Karpas-422 (cell line): ENCODE measurements around the gene ATXN1. TPM values are rescaled to one million over a fixed set of nuclear protein-coding genes. Genes with fewer than 3 reads are reported as not detected.

ENCODE experiments used
- DNase-seq: peaks from one replicate; pipeline ENCODE4 v3.0.0-alpha.2; 2015
- H2AFZ ChIP-seq: fragments of 200-600 bp; sonication (generic); 2 replicates; pipeline ENCODE4 v1.6.1; 2014; ENCODE audit warnings: antibody characterized with exemption, low read length, mixed read lengths
- H3K27ac ChIP-seq: fragments of 200-600 bp; sonication (generic); 2 replicates; pipeline ENCODE4 v1.5.1; 2014; ENCODE audit warnings: mild to moderate bottlenecking, low read length, moderate library complexity
- H3K27me3 ChIP-seq: fragments of 200-600 bp; sonication (generic); 2 replicates; pipeline ENCODE4 v1.6.1; 2014; ENCODE audit warnings: low read length, mixed read lengths
- H3K36me3 ChIP-seq: fragments of 200-600 bp; sonication (generic); 2 replicates; pipeline ENCODE4 v1.6.1; 2014; ENCODE audit warnings: low read length, mixed read lengths; ENCODE audit not compliant: insufficient read depth
- H3K4me1 ChIP-seq: fragments of 200-600 bp; sonication (generic); 2 replicates; pipeline ENCODE4 v1.6.1; 2014; ENCODE audit warnings: mild to moderate bottlenecking, low read length, mixed read lengths
- H3K4me2 ChIP-seq: fragments of 200-600 bp; sonication (generic); 2 replicates; pipeline ENCODE4 v1.6.1; 2014; ENCODE audit warnings: low read length, low read depth, mild to moderate bottlenecking; ENCODE audit not compliant: poor library complexity, severe bottlenecking
- H3K4me3 ChIP-seq: fragments of 200-600 bp; sonication (generic); 2 replicates; pipeline ENCODE4 v1.5.1; 2014; ENCODE audit warnings: mild to moderate bottlenecking, antibody characterized with exemption, low read length, mixed read lengths
- H3K79me2 ChIP-seq: fragments of 200-600 bp; sonication (generic); 2 replicates; pipeline ENCODE4 v1.6.1; 2014; ENCODE audit warnings: mild to moderate bottlenecking, low read length, mixed read lengths
- H3K9ac ChIP-seq: fragments of 200-600 bp; sonication (generic); 2 replicates; pipeline ENCODE4 v1.6.0; 2014; ENCODE audit warnings: low read length
- H3K9me2 ChIP-seq: fragments of 200-600 bp; sonication (generic), shearing (Covaris generic); replicated peaks from 2 replicates; pipeline ENCODE4 v1.6.0; 2014; ENCODE audit warnings: mild to moderate bottlenecking, low read length, moderate library complexity; ENCODE audit not compliant: insufficient read depth
- H3K9me3 ChIP-seq: fragments of 300-700, 200-600 bp; sonication (generic); 2 replicates; pipeline ENCODE4 v1.6.1; 2014; ENCODE audit warnings: low read length, mixed read lengths
- H4K20me1 ChIP-seq: fragments of 200-600 bp; sonication (generic); 2 replicates; pipeline ENCODE4 v1.6.1; 2014; ENCODE audit warnings: mild to moderate bottlenecking, antibody characterized with exemption, low read length, low read depth; ENCODE audit not compliant: insufficient read depth
- total RNA-seq: library from RNA; depleted of rRNA; stranded (reverse); fragments of >200 nt; shearing (Covaris generic); gene quantifications from 2 replicates; pipeline ENCODE4 v1.2.3, GENCODE V29; 2014; ENCODE audit warnings: low replicate concordance

The ATXN1 gene
- total RNA-seq, 1 experiment from 2014 or later: 0.37 TPM

GRCh38 chr6:16437984-16438383 is 323.3 kb downstream of the ATXN1 start:
- Histone ChIP-seq H3K79me2 (no peaks in the 10 kb centered on the region), H3K4me2 (no peak overlapping the region), H3K4me1 (peaks cover 8% of the 10 kb centered on the region), H3K4me3 (no peak overlapping the region), H3K36me3 (no peaks in the 10 kb centered on the region), H3K9me2 (no peaks in the 10 kb centered on the region), H3K9me3 (no peaks in the 10 kb centered on the region), H4K20me1 (no peaks in the 10 kb centered on the region), H3K27me3 (no peaks in the 10 kb centered on the region), H2AFZ (no peak overlapping the region), H3K27ac (no peak overlapping the region), H3K9ac (no peak overlapping the region)
- no peak for DNase-seq

DNA sequence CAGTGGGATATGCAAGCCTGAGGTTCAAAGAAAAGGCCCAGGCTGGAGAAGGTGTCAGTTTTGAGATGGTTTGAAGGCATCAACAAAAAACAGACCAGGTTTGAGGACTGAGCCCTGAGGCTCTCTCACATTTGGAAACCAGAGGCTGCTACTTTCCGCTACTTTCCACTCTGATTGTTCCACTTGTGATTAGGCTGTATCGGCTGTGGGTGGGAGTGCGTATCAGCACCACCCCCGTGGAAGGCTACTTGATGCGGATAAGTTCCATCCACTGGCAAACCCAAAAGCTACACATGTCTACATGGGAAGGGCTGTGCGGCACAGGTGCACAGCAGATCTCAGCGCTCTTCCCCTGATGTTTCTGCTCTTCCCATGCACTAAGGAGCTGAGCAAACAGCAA is 324.2 kb downstream of the ATXN1 start:
- H3K9me2 ChIP-seq: no peaks in the 10 kb centered on the region
- H3K9me3 ChIP-seq: no peaks in the 10 kb centered on the region
- H3K4me2 ChIP-seq: no peak overlapping the region
- DNase-seq: no peak
- no peaks in the 10 kb centered on the region for H3K79me2 ChIP-seq
- peaks cover 17% of the 10 kb centered on the region for H3K4me1 ChIP-seq
- H3K27me3 ChIP-seq: no peaks in the 10 kb centered on the region
- H3K9ac ChIP-seq: no peak overlapping the region
- no peaks in the 10 kb centered on the region for H4K20me1 ChIP-seq
- H3K36me3 ChIP-seq: no peaks in the 10 kb centered on the region
- no peak overlapping the region for H3K27ac ChIP-seq
- H2AFZ ChIP-seq: no peak overlapping the region
- H3K4me3 ChIP-seq: no peak overlapping the region

DNA sequence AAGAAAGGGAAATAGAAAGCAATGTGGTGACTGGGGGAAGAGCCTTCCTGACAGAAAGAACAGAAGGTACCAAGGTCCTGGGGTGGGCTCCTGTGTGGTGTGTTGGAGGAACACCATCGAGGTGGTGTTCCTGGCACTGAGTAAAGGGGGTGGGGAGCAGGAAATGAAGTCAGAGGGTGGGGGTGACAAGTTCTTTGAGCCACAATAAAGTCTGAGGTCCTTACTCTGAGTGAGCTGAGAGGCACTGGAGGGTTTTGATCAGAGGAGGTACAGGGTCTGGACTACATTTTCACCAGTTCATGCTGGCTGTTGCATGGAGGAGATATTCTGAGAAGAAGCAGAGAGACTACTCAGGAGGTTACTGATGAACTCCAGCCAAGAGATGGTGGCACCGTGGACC is 324.7 kb downstream of the ATXN1 start:
- H3K36me3 ChIP-seq: no peaks in the 10 kb centered on the region
- no peaks in the 10 kb centered on the region for H3K79me2 ChIP-seq
- H3K9me3 ChIP-seq: no peaks in the 10 kb centered on the region
- no peak overlapping the region for H3K4me3 ChIP-seq
- H3K4me1 ChIP-seq: peaks cover 22% of the 10 kb centered on the region
- H3K4me2 ChIP-seq: no peak overlapping the region
- H3K9me2 ChIP-seq: no peaks in the 10 kb centered on the region
- no peak for DNase-seq
- H2AFZ ChIP-seq: no peak overlapping the region
- no peak overlapping the region for H3K27ac ChIP-seq
- no peaks in the 10 kb centered on the region for H4K20me1 ChIP-seq
- H3K27me3 ChIP-seq: no peaks in the 10 kb centered on the region
- H3K9ac ChIP-seq: no peak overlapping the region

- DNase-seq: no peak
- Histone ChIP-seq H3K4me2 (no peak overlapping the region), H3K9ac (no peak overlapping the region), H4K20me1 (no peaks in the 10 kb centered on the region), H3K27ac (no peak overlapping the region), H3K4me3 (no peak overlapping the region), H3K79me2 (no peaks in the 10 kb centered on the region), H3K9me2 (no peaks in the 10 kb centered on the region), H3K9me3 (no peaks in the 10 kb centered on the region), H3K36me3 (no peaks in the 10 kb centered on the region), H3K27me3 (no peaks in the 10 kb centered on the region), H3K4me1 (peaks cover 31% of the 10 kb centered on the region), H2AFZ (no peak overlapping the region)
Measured at GRCh38 chr6:16434885-16435284, 326.4 kb downstream of the ATXN1 start.

- Histone ChIP-seq H3K9me2 (no peaks in the 10 kb centered on the region), H3K27ac (no peak overlapping the region), H3K4me2 (peak overlapping the region; percentile 63), H3K79me2 (no peaks in the 10 kb centered on the region), H3K36me3 (no peaks in the 10 kb centered on the region), H3K4me1 (peaks cover 31% of the 10 kb centered on the region), H2AFZ (0 out of 2 replicates have a peak overlapping the region, but pooled peaks have one; percentile 42), H4K20me1 (no peaks in the 10 kb centered on the region), H3K27me3 (no peaks in the 10 kb centered on the region), H3K9me3 (no peaks in the 10 kb centered on the region), H3K4me3 (no peak overlapping the region), H3K9ac (no peak overlapping the region)
- no peak for DNase-seq
Measured at GRCh38 chr6:16433338-16433890, 327.8 kb downstream of the ATXN1 start.

- H3K27me3 ChIP-seq: no peaks in the 10 kb centered on the region
- H3K36me3 ChIP-seq: no peaks in the 10 kb centered on the region
- H3K79me2 ChIP-seq: no peaks in the 10 kb centered on the region
- H3K4me3 ChIP-seq: peak overlapping the region; percentile 37
- peak overlapping the region; percentile 63 for H3K4me2 ChIP-seq
- peak; percentile 49 for DNase-seq
- H3K9me3 ChIP-seq: no peaks in the 10 kb centered on the region
- H3K9ac ChIP-seq: no peak overlapping the region; the same call in 1 of the 2 replicates
- H4K20me1 ChIP-seq: no peaks in the 10 kb centered on the region
- no peak overlapping the region for H2AFZ ChIP-seq
- H3K4me1 ChIP-seq: peaks cover 31% of the 10 kb centered on the region
- no peak overlapping the region for H3K27ac ChIP-seq
- no peaks in the 10 kb centered on the region for H3K9me2 ChIP-seq
Measured at GRCh38 chr6:16432075-16433032, 328.9 kb downstream of the ATXN1 start.

- DNase-seq: no peak
- H3K36me3 ChIP-seq: no peaks in the 10 kb centered on the region
- H2AFZ ChIP-seq: no peak overlapping the region
- 0 out of 2 replicates have a peak overlapping the region, but pooled peaks have one; percentile 37 for H3K4me3 ChIP-seq
- no peaks in the 10 kb centered on the region for H3K79me2 ChIP-seq
- no peaks in the 10 kb centered on the region for H3K9me2 ChIP-seq
- H3K27ac ChIP-seq: no peak overlapping the region
- no peaks in the 10 kb centered on the region for H3K9me3 ChIP-seq
- H3K4me2 ChIP-seq: peak overlapping the region; percentile 63
- peaks cover 31% of the 10 kb centered on the region for H3K4me1 ChIP-seq
- no peaks in the 10 kb centered on the region for H4K20me1 ChIP-seq
- H3K9ac ChIP-seq: no peak overlapping the region
- H3K27me3 ChIP-seq: no peaks in the 10 kb centered on the region
Measured at GRCh38 chr6:16431106-16431505, 330.2 kb downstream of the ATXN1 start.

DNA sequence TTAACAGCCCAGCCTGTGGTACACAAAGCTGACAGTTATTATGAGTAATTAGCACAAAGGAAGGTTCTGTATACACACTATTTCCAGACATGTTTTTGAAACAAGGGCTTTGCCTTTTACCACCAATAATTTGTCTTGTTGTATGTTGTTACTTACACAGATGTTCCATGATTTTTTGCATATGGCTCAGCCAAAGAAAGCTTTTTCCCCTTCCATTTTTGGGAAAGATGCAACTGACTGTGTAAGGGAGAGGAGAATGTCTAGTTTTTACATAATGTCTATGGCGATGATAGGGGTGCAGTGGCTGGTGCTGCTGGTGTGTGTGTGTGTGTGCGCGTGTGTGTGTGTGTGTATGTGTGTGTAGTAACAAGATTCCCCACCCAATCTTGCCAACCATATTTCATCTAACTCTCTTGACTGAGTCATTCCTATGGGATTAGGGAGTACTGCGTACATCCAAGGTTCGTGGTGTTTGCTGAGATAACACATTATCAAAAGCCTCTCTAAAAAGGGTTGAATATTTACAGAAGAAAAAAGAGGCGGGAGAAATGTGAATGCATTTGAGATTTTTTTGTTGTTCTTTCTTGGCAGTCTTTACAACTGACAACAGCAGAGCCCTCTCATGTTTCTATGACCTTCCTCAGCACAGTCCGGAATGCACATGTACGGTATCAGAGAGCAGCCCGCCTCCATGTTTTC is 330.7 kb downstream of the ATXN1 start:
- no peak overlapping the region for H3K27ac ChIP-seq
- no peak overlapping the region for H3K9ac ChIP-seq
- no peaks in the 10 kb centered on the region for H3K79me2 ChIP-seq
- no peaks in the 10 kb centered on the region for H3K27me3 ChIP-seq
- no peak overlapping the region for H3K4me3 ChIP-seq
- H3K9me2 ChIP-seq: no peaks in the 10 kb centered on the region
- DNase-seq: no peak
- no peaks in the 10 kb centered on the region for H3K9me3 ChIP-seq
- no peaks in the 10 kb centered on the region for H4K20me1 ChIP-seq
- no peak overlapping the region for H2AFZ ChIP-seq
- H3K36me3 ChIP-seq: no peaks in the 10 kb centered on the region
- no peak overlapping the region for H3K4me2 ChIP-seq
- peaks cover 31% of the 10 kb centered on the region for H3K4me1 ChIP-seq
